GM12801 (cell line): ENCODE data around the gene F2RL2.

Source experiments
- CTCF ChIP-seq: IDR thresholded peaks from one replicate; pipeline ENCODE4 v1.5.1; 2011; ENCODE audit warnings: control low read depth; ENCODE audit not compliant: insufficient read length; ENCODE audit errors: extremely low read depth

The F2RL2 gene

GRCh38 chr5:76598531-76598930, 24.7 kb downstream of the F2RL2 start:
- TF ChIP-seq CTCF = no peak

GRCh38 chr5:76595755-76596481, 27.3 kb downstream of the F2RL2 start:
- TF ChIP-seq CTCF = no peak

GRCh38 chr5:76594107-76594506, 29.1 kb downstream of the F2RL2 start:
- no peak for TF ChIP-seq CTCF

- TF ChIP-seq CTCF = no peak
Measured at GRCh38 chr5:76592692-76593091, 30.5 kb downstream of the F2RL2 start.

GRCh38 chr5:76591366-76591765, 31.8 kb downstream of the F2RL2 start:
- no peak for TF ChIP-seq CTCF

GRCh38 chr5:76590027-76590426, 33.2 kb downstream of the F2RL2 start:
- TF ChIP-seq CTCF = no peak

GRCh38 chr5:76586531-76586930, 36.7 kb downstream of the F2RL2 start:
- TF ChIP-seq CTCF = no peak
